Inflammatory macrophage treated with lipopolysaccharide for 1 hour (primary cell): ENCODE results near the gene CA9.

Experiments
- DNase-seq, 2 donors: peaks; one replicate each; pipeline ENCODE4 v3.0.0-alpha.2; 2020 to 2022

The CA9 gene

DNA sequence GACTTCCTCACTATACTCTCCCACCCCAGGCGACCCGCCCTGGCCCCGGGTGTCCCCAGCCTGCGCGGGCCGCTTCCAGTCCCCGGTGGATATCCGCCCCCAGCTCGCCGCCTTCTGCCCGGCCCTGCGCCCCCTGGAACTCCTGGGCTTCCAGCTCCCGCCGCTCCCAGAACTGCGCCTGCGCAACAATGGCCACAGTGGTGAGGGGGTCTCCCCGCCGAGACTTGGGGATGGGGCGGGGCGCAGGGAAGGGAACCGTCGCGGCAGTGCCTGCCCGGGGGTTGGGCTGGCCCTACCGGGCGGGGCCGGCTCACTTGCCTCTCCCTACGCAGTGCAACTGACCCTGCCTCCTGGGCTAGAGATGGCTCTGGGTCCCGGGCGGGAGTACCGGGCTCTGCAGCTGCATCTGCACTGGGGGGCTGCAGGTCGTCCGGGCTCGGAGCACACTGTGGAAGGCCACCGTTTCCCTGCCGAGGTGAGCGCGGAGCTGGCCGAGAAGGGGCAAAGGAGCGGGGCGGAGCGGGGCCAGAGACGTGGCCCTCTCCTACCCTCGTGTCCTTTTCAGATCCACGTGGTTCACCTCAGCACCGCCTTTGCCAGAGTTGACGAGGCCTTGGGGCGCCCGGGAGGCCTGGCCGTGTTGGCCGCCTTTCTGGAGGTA is 2.1 kb downstream of the CA9 start:
- DNase-seq = no peak

DNA sequence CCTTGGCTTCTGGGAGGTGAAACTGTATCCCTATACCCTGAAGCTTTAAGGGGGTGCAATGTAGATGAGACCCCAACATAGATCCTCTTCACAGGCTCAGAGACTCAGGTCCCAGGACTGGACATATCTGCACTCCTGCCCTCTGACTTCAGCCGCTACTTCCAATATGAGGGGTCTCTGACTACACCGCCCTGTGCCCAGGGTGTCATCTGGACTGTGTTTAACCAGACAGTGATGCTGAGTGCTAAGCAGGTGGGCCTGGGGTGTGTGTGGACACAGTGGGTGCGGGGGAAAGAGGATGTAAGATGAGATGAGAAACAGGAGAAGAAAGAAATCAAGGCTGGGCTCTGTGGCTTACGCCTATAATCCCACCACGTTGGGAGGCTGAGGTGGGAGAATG is 5.4 kb downstream of the CA9 start:
- DNase-seq = no peak

DNA sequence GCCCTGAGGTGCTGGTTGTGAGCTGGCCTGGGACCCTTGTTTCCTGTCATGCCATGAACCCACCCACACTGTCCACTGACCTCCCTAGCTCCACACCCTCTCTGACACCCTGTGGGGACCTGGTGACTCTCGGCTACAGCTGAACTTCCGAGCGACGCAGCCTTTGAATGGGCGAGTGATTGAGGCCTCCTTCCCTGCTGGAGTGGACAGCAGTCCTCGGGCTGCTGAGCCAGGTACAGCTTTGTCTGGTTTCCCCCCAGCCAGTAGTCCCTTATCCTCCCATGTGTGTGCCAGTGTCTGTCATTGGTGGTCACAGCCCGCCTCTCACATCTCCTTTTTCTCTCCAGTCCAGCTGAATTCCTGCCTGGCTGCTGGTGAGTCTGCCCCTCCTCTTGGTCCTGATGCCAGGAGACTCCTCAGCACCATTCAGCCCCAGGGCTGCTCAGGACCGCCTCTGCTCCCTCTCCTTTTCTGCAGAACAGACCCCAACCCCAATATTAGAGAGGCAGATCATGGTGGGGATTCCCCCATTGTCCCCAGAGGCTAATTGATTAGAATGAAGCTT is 6.1 kb downstream of the CA9 start:
- DNase-seq = no peak

DNA sequence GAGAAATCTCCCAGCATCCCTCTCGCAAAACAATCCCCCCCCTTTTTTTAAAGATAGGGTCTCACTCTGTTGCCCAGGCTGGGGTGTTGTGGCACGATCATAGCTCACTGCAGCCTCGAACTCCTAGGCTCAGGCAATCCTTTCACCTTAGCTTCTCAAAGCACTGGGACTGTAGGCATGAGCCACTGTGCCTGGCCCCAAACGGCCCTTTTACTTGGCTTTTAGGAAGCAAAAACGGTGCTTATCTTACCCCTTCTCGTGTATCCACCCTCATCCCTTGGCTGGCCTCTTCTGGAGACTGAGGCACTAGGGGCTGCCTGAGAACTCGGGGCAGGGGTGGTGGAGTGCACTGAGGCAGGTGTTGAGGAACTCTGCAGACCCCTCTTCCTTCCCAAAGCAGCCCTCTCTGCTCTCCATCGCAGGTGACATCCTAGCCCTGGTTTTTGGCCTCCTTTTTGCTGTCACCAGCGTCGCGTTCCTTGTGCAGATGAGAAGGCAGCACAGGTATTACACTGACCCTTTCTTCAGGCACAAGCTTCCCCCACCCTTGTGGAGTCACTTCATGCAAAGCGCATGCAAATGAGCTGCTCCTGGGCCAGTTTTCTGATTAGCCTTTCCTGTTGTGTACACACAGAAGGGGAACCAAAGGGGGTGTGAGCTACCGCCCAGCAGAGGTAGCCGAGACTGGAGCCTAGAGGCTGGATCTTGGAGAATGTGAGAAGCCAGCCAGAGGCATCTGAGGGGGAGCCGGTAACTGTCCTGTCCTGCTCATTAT is 6.8 kb downstream of the CA9 start:
- no peak for DNase-seq

DNA sequence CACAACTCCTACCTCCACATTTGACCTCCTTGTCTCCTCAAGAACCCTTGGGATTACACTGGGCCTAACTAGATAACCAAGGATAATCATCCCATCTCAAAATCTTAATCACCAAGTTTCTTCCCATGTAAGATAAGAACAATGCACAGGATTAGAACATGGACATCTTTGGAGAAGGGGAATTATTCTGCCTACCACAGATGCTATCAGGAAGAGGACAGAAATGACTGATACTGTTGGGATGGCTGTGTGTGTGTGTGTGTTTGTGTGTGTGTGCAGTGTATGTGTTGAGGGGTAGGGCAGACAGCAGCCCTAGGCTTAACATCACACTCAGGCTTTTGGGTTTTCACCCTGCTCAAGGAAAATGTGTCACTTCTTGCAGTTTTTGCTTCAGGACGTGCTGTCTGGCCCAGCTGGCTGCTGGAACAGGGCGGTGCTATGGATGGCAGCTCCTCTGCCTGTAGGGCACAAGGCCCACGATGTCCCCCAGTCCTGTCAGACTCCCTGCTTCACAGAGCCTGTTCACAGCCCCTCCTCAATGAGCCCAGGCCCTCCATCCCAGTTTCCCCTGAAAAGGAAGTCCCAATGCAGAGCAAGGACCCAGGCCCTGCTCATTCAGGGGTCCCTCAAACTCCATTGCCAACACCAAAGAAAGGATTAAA is 7.7 kb downstream of the CA9 start:
- DNase-seq = no peak

DNA sequence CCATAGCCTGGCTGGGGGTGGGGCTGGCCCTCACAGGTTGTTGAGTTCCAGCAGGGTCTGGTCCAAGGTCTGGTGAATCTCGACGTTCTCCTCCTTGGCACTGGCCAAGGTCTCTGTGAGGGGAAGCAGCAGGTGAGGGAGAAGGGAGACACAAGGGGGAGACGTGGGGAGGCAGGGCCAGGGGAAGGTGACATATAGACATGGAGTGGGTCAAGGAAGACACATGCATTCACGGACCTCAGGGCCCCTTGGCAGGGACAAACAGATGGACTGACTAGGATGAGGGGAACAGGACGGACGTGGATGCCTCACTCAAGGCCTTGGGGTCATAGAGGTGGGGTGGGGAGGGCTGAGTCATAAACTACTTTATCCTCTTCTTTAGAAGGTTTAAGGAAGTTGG is 8.3 kb downstream of the CA9 start:
- no peak for DNase-seq

DNA sequence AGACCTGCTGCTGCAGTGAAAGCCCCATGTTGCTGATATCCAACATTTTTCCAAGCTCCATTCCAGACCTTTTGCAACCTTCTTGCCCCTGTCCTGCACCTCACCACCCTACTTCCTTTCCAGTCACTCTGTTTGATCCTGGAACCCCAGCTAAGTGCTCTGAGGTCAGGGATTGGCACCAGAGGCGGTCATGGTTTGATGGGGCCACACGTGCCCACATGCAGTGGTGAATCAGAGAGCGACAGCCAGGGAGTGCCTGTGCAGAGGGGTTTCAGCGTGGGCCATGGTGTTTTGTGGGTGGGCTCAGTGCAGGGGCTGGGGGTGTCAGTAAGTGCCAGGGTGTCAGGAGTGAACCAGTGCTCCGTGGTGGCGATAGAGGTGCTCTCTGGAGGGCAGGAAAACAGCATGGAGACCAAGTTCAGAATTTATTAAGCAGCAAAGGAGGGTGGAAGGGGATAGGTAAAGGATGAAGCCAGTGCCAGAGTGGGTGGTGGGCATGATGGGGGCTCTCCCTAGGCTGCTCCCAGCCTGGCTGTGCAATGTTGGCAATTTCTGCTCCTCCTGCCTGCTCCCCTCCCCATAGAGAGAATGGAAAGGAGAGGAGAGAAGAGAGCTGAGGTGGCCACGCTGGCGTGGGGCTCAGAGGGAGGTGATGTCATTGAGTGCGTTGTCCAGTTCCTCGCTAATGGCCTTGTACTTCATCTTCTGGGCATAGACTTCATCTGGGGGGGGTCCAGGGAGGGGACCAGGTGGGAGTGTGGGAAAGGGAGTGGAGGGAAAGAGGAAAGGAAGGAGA is 9.0 kb downstream of the CA9 start:
- no peak for DNase-seq

DNA sequence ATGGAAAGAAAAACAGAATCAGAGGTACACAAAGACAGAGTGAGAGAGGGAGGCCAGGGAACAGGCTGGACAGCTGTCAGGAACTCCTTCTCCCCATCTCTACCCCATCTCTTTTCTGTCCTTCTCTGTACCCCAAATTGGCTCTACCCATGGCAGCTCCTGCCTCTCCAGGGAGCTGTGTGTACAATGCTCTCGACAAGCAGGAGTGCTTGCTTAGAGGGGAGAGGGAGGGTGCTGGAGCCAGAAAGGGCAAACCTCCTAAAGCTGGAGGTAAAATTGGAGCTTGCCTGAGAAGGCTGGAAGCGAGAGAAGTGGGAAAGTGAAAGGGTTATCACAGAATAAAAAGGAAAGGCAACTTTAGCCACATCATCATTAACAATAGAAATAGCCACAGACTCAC is 9.6 kb downstream of the CA9 start:
- DNase-seq = no peak

DNA sequence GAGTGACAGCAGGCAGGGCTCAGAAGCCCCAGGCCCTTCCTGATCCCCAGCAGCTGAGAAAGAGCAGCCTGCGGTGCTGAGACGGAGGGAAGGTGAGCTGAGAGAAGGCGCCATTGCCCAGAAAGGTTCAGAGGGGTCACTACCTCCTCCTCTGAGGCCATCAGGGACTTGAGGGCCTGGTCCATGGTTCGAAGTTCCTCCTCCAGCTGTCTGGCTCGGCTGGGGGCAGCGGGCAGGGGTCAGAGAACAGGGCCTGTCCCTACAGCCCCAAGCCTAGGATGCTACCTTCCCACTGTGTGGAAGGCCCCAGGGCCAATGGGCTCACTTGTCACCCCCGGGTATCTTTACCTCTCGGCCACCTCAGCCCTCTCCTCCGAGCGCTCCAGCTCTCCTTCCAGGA is 11.2 kb downstream of the CA9 start:
- DNase-seq = no peak

DNA sequence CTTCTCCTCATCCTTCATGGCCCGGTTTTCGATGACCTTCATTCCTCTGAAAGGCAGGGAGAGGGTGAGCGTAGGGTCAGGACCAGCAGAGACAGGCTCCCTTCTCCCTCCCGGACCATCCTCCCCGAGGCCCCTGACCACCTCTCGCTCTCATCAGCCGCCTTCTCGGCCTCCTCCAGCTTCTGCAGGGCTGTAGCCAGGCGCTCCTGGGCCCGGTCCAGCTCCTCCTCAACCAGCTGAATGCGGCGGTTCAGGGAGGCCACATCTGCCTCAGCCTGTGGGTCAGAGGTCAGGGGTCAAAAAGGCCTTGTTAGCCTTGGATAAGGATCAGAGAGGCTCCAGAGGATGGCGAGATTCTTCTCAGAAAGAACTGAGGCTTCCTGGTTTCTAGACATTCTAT is 11.8 kb downstream of the CA9 start:
- DNase-seq = no peak

DNA sequence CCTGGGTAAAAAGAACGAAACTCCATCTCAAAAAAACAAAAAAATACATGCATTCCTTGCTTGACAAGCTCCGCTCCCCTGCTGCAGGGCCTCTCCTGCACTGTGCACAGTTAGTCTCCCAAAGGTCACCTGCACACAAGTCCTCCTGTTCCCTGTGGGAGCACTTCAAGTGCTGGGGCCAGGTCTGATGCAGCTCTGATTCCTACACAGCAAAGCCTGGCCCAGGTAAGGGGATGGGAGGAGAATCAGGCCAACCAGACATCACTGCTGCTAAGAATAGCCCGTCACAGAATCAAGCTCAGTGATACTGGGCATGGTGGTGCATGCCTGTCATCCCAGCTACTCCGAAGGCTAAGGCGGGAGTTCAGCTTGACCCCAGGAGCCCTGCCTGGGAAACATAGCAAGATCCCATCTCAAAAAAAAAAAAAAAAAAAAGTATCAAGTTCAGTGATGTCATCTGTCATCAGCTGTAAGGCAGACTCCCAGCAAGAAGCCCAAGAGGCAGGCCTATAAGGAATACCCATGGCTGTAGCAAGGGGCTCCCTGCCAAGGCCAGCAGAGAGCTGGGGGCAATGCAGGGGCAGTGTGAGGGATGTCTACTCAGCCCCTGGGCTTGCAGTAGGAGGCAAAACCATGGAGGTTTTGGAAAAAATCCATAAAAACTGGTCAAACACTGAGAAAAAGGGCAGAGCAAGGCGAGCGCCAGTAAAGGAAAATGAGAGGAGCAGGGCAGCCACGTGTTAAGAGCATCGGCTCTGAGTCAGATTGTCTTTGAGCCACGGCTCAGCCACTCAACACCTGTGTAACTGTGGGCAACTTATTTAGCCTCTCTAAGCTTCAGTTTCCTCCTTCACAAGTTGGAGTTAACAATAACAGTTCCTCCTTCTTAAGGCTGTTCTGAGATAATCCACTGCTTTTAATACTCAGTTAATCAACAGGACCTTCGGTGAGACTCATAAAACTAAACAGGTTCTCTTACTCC is 12.8 kb downstream of the CA9 start:
- no peak for DNase-seq

DNA sequence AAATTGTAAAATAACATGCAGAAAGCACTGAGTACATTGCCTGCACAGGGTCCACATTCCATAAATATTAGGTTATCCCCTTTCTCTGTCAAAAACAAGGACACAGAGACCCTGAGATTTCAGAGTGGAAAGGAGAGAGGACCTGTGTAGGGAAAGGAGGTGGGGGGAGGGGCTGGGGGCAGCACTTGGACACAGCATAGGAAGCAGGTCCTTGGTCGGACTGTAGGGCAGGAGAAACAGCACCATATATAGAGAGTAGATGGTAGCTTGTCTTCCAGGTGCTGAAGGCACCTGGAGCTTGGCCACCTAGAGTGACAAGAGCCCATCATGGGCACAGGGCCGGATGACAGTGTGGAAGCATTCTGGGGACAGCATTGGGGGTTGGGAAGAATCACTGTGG is 13.6 kb downstream of the CA9 start:
- DNase-seq = no peak

DNA sequence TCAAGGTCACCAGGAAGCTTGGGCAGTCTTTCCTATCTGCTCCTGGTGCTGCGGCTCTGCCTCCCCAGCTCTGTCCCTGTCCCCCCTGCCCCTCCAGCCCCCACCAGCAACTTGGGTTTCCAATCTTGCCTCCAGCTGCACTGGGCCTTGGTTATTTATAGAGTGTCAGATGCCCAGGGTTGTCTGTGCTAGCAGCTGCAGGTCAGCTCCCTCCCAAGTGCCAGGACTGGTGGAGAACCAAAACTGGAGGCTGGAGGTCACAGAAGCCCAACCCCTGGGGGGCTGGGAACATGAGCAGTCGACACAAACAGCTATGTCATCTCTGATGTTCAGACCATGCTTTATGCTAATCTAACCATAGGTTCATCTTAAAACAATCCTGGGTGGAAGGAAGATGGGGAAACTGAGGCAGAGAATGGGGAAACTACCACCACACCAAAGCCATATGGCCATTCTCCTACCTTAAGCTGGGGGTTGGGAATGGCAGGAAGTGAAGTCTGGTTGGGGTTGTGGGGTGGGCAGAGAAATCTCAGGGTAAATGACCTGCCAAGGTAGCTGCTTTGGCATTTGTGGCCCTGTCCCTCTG is 14.3 kb downstream of the CA9 start:
- no peak for DNase-seq

DNA sequence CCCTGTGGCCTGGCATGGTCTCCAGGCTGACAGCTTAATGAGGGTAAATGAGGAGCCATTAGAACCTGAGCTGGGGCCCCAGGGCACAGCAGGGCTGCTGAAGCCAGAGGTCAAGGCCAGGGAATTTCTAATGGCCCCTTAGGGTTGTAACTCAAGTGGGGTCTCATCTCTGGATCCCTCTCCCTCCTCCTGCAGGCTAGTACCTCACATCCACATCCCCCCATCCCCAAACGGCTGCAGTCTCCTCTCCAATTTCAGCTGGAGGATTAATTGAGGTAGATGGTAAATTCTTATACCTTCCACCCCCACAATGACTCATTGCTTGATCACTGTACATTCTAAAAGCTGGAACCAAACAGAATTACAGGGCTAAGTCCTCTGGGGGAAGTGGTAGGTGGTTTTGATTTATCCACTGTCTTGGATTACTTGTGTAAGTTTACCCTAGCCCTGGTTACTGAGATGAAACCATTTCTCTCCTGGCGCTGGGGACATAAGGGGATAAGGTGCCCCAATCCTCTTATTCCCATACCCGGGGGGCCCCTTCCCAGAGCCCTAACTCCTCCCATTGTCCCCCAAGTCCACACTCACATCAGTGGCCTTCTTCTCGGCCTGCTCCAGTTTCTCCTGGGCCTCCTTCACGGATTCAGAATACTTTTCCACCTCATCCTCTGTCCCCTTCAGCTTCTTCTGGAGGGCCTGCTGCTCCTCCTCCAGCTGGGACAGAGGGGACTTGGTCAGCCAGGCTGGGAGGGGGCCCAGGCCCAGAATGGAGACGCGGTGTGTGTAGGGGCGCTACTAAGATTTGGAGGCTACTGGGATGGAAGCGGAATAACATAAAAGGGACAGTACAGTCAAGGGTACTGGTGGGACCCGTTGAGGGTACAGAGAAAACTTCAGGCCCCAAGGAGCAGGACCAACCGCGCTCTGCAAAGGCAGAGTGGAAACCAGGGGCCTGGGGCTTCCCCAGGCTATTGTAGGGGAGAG is 15.1 kb downstream of the CA9 start:
- DNase-seq = peak; percentile 58 to 60

DNA sequence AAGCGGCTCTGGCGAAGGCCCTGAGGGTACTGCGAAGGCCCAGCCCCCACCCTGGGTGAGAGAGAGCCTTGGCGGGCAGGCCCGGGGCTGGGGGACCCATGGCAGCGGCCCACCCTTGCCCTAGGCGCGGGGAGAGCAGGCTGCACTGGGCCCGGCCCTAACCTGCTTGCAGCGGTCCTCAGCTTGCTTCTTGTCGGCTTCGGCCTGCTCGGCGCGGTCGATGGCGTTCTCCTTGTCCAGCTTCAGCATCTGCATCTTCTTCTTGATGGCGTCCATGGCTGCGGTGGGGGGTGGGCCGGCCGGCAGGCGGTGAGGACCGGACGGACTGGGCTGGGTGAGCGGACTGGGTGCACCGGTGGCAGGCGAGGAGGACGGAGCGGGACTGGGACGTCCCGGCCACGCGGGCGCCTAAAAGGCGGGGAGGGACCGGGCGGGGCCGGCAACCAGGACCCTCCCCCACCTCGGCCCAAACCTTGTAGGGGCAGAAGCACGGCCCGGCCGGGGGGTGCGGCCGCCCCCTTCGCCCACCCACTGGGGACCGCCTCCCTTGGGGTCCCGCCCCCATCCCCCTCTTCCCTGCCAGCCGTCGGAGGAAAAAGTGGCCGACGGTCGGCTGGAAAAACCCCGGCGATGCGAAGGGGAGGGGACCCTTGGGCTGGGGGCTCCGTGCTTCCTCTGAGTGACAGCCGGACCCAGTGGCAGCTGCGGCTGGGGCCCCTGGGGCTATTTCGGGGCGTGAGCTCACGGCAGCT is 16.0 kb downstream of the CA9 start, which contains the start of gene TPM2:
Gene TPM2 (minus strand): TSS at position 384 of the 752 bp plus-strand sequence. CDS start 108 bp downstream, at position 276.
- no peak for DNase-seq

DNA sequence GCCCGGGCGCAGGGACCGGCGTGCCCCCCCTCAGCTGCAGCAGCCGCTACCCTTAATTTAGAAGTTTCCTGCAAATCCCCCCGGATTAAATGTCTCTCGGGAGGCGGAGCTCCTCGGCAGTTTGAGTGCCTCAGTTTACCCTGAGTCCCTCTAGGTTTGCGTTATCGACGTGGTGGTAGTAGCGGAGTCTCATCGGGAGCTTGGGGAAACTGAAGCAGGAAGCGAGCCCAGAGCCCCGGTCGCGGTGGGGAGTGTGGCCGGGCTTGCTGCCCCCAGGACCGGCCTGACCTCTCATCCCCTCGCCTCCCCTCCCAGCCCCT is 16.5 kb downstream of the CA9 start:
- no peak for DNase-seq

DNA sequence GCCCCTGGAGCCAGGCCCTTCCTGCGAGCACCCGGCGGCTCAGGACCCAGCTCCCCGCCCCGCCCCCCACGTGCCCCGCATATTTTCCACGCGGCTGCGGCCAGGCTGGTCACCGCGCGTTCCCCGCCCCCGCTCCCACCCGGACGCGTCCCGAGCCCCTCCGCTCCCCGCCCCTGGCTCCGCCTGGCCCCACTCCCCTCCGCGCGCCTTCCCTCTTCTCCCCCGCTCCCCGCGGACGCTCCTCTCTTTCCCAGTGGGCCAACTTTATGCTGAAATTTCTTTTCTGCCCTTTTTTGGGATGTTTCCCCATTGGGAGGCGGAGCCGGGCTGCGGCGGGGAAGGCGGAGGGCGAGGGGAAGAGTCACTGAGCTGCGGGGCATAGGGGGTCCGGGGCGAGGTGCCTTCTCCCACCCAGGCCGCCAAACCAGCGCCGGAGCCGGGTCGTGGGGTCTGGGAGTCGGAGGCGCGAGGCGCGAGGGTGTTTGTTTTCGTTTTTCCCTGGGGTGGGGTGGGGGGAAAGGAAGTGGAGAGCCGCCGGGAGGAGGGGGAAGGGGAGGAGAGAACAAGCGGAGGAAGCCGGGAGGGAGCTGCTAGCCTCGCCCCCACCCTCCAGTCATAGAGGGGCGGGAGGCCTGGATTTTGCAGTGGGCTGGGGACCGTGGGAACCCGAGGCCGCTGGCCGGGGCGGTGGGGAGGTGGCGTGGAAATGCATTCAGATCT is 17.0 kb downstream of the CA9 start:
- peak; percentile 20 to 33 for DNase-seq

DNA sequence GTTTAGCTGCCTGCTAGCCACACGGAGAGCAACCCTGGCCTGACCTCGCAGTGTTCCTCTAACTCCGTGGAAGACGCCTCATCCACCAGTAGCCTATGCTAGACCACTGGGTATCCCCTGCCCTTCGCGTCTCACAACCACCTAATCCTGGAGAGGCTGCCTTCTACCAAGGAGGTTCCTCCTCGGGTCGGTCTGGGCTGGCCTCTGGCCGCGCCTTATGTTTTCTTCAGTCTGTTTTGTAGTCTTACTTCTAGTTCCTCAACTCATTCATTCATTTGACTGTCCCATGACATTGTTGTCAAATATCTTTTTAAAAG is 17.6 kb downstream of the CA9 start:
- peak; percentile 29 to 30 for DNase-seq
